HEK293T (cell line): ENCODE data around the gene MSH2.

ENCODE experiments used
- CTCF ChIA-PET: fragments of 350-600 bp; formaldehyde crosslinking; extraction: SDS; loops from one replicate; lab custom pipeline; 2021; ENCODE audit warnings: antibody characterized with exemption, inconsistent platforms; lab: Yijun Ruan, JAX
- POLR2A ChIA-PET: fragments of 350-600 bp; formaldehyde crosslinking; extraction: SDS; loops from one replicate; lab custom pipeline; 2020; ENCODE audit warnings: antibody characterized with exemption, inconsistent platforms; lab: Yijun Ruan, JAX
- DNase-seq: peaks from one replicate; pipeline ENCODE4 v3.0.0; 2012; ENCODE audit warnings: mixed read lengths; ENCODE audit errors: extremely low spot score
- ARNT ChIP-seq: fragments of 450-650 bp; IDR thresholded peaks from 2 replicates; pipeline ENCODE4 v1.6.1; 2017; ENCODE audit warnings: mild to moderate bottlenecking
- BHLHE40 ChIP-seq: fragments of 450-650 bp; IDR thresholded peaks from 2 replicates; pipeline ENCODE4 v1.6.1; 2016; ENCODE audit warnings: mild to moderate bottlenecking, moderate library complexity, borderline replicate concordance
- CTBP1 ChIP-seq: fragments of 450-650 bp; IDR thresholded peaks from 2 replicates; pipeline ENCODE4 v1.6.1; 2016; ENCODE audit warnings: borderline replicate concordance
- ELF4 ChIP-seq: fragments of 450-650 bp; IDR thresholded peaks from 2 replicates; pipeline ENCODE4 v1.6.1; 2017; ENCODE audit warnings: antibody characterized with exemption
- FOXA1 ChIP-seq: fragments of 450-650 bp; IDR thresholded peaks from 2 replicates; pipeline ENCODE4 v1.6.1; 2016; ENCODE audit warnings: mild to moderate bottlenecking
- FOXK2 ChIP-seq: fragments of 450-650 bp; IDR thresholded peaks from 2 replicates; pipeline ENCODE4 v1.6.1; 2016; ENCODE audit warnings: mild to moderate bottlenecking
- L3MBTL2 ChIP-seq: fragments of 450-650 bp; conservative IDR thresholded peaks from 2 replicates; pipeline ENCODE4 v1.6.1; 2016; ENCODE audit warnings: mild to moderate bottlenecking
- LEF1 ChIP-seq: fragments of 450-650 bp; IDR thresholded peaks from 2 replicates; pipeline ENCODE4 v1.6.1; 2017; ENCODE audit warnings: mild to moderate bottlenecking, borderline replicate concordance
- NFRKB ChIP-seq: fragments of 450-650 bp; IDR thresholded peaks from 2 replicates; pipeline ENCODE4 v1.6.1; 2016; ENCODE audit warnings: mild to moderate bottlenecking, moderate library complexity
- PKNOX1 ChIP-seq: fragments of 450-650 bp; IDR thresholded peaks from 2 replicates; pipeline ENCODE4 v1.6.1; 2016
- SP1 ChIP-seq: fragments of 450-650 bp; IDR thresholded peaks from 2 replicates; pipeline ENCODE4 v1.6.1; 2017
- SUZ12 ChIP-seq: fragments of 450-650 bp; IDR thresholded peaks from 2 replicates; pipeline ENCODE4 v1.6.1; 2016; ENCODE audit warnings: mild to moderate bottlenecking
- TARDBP ChIP-seq: fragments of 450-650 bp; IDR thresholded peaks from 2 replicates; pipeline ENCODE4 v1.6.1; 2016
- ZNF384 ChIP-seq: fragments of 450-650 bp; IDR thresholded peaks from 2 replicates; pipeline ENCODE4 v1.6.1; 2016

MSH2 gene

GRCh38 chr2:47528874-47529273, 125.9 kb downstream of the MSH2 start:
- TF ChIP-seq BHLHE40 (no peak), PKNOX1 (no peak), FOXA1 (no peak), LEF1 (no peak), TARDBP (no peak), CTBP1 (no peak), ELF4 (no peak), ARNT (no peak), L3MBTL2 (no peak), NFRKB (no peak), SP1 (no peak), ZNF384 (no peak), SUZ12 (no peak)
- CTCF ChIA-PET, result interaction anchor here (0.9 kb wide), 1 partner anchor 92 kb away, joined by 3 read pairs; no protein-coding TSS in a partner anchor
- POLR2A ChIA-PET, result no interaction called here
- no peak for DNase-seq

GRCh38 chr2:47530105-47530760, 127.3 kb downstream of the MSH2 start:
- POLR2A ChIA-PET, result no interaction called here
- TF ChIP-seq FOXA1 (no peak), FOXK2 (no peak), TARDBP (no peak), ZNF384 (no peak), NFRKB (no peak)
- CTCF ChIA-PET, result no interaction called here
- no peak for DNase-seq

GRCh38 chr2:47531378-47532042, 128.6 kb downstream of the MSH2 start:
- DNase-seq, result no peak
- POLR2A ChIA-PET, result no interaction called here
- TF ChIP-seq BHLHE40 (no peak), ZNF384 (no peak), FOXA1 (no peak), PKNOX1 (no peak), ELF4 (no peak), LEF1 (no peak), TARDBP (no peak)
- CTCF ChIA-PET, result no interaction called here
